GM18951 (cell line): ENCODE results near the gene TCEAL3.
A peak's percentile ranks its signal among the peaks of the same experiment; 100 is the strongest.
"Not testable (repeated sequence)": the region's sequence is repeated elsewhere in the genome, so short reads cannot be mapped to it uniquely, and the experiment has no call there.

Source experiments
- POLR2A ChIP-seq: IDR thresholded peaks from 4 replicates; pipeline ENCODE4 v1.6.1; 2011; ENCODE audit warnings: mild to moderate bottlenecking; ENCODE audit not compliant: insufficient read length, insufficient read depth; ENCODE audit errors: extremely low read depth
- in situ Hi-C: fragments of 300-500 bp; cut with MboI; formaldehyde crosslinking; loops from one replicate; pipeline ENCODE4 v1.12.0; 2022; ENCODE audit warnings: low sequenced_read_pairs, mixed read lengths, inconsistent platforms; ENCODE audit not compliant: unreplicated experiment

TCEAL3 gene, protein sequence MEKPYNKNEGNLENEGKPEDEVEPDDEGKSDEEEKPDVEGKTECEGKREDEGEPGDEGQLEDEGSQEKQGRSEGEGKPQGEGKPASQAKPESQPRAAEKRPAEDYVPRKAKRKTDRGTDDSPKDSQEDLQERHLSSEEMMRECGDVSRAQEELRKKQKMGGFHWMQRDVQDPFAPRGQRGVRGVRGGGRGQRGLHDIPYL

DNA sequence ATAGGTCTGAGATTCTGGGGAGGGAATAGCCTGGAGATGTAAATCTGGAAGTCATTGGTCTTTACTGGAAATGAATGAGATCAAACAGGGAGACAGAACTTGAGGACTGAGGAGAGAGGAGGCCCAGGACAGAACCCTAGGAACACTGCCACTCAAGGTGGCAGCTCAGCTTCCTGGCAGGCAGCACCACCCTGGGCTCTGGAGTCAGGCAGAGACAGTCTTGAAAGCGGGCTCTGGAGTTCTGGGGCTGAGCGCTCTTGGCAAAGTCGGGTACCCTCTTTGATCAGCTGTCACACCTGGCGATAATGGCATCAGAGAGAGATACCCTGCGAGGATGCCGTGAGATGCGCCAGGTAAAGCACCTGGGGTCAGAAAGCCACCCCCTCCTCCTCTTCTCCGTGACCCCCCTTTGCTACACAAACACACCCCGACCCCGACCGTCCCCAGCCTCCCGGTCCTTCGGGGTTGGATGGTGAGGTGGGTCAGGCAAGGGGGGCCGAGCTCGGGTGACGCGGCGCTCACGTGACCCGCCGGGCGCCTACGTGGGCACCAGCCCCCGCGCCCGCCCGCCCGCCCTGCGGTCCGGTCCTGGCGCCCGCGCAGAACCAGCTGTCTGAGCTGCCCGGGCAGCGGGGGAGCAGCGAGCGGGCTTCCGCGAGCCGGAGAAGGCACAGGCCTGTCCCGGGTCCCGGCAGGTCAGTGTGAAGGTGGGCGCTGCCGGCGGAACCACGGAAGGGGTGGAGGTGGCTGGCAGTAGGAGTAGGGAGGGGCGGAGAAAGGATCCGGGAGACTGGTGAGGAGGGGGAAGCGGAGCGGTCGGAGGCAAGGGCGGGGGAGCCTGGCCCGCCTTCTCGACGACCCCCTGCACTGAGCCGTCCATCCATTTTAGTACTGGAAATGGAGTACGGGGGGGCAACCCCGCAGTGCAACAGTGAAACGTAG lies at the start of gene TCEAL3:
Gene TCEAL3, plus strand, starts transcription at position 600 of the 942 bp plus-strand sequence. CDS start 1,102 bp downstream, outside the sequence.
- in situ Hi-C loops = no loop called here
- TF ChIP-seq POLR2A = peak; percentile 52

DNA sequence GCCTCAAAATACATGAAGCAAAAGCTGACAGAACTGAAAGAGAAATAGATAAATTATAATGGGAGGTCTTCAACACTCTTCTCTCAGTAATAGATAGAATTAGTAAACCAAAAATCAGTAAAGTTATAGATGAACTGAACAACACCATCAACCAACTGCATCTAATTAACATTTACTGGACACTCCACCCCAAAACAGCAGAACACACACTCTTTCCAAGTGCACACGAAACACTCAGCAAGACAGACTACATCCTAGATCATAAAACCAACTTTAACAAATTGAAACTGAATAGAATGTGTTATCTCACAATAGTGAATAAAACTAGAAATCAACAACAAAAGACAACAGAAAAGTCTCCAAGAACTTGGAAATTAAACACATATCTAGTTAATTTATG lies 47.5 kb upstream of the TCEAL3 start:
- in situ Hi-C loops = no loop called here
- no peak for TF ChIP-seq POLR2A

DNA sequence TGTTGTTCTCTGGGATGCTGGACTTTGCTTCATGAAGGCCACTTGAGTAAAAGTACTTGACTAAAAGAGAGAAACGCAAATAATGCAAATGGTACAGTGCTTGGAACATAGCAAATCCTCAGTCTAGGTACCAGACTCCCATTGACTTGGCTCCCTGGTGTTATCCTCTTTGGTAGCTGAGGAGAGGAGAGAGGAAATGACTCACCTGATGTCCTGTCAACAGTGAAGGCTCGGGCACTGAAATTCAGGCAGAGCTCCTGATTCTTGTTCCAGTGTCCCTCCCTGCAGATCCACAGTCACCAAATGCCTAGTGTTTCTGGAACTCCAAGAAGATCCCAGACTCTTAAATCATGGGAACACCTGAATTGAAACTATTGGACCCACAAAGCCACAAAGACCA lies 45.0 kb upstream of the TCEAL3 start:
- in situ Hi-C loops = no loop called here
- TF ChIP-seq POLR2A = no peak

DNA sequence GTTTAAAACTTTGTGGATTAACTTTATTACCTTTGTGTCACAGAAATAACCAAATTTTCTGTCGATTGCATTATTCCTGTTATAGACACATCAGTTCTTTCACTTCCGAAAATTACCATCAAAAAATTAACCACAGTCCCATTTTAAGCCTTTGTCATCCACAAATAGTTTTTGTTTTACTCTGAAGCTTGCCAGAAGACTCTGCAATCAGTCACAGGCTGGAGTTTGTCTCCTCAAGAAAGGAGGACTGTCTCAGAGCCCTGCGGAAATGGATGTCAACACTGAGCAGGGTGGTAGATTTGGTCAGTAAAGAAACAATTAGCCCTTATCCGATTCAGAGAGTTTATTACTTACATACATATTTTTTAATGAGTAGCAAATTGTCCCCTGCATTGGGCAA lies 42.6 kb upstream of the TCEAL3 start:
- no peak for TF ChIP-seq POLR2A
- in situ Hi-C loops = no loop called here

DNA sequence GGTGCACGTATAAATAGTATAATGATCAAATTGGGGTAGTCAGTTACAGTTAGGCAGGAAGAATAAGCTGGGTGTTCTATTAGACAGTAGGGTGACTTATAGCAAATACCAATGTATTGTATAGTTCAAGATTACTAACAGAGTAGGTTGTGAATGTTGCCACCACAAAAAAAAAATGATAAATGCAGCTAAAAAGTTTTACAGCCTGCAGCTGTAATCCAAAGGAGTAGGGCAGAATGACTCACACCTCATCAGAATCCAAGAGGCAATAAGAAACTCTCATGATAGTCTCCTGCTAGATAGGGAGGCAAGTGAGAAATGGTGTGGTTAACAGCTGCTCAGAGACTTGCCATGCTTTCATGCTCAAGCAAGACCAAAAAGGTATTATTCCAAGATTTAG lies 42.0 kb upstream of the TCEAL3 start:
- in situ Hi-C loops = no loop called here

DNA sequence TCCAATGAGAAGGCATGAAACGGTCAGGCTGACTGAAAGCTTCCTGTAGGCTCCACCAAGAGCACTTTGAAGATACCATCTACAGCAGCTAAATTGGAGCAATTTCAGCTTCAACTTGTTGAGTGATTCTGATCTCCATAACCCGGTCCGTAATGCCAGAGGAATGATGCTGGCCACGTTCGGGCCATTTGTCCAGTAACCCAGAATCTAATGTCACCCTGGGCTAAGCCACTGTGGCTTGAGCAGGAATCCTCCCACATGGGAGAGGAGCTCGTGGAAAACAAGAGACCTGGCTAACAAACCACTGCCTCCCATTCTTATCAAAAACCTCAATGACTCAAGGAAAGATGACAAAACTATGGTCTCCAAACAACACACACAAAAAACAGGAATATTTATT lies 36.6 kb upstream of the TCEAL3 start:
- in situ Hi-C loops = no loop called here
- TF ChIP-seq POLR2A = no peak

More for the DNA sequence above, 42.0 kb upstream of the TCEAL3 start:
- no peak for TF ChIP-seq POLR2A

DNA sequence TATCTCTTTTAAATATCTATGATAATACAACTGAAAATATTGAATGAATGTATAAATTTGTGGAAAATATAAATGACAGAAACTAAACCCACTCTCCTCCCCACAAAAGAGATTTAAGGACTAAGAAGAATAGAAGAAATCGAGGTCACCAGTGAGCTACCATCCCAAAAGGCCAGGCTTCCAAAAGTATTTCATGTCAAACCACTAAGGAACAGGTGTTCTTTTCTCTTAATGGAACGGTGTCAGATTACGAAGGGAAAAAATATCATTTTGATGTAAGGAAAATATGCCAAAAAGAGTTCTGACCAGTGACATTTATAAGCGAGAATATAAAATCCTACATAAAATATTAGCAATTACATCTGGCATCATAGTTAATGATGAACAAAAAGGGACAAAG lies 36.0 kb upstream of the TCEAL3 start:
- in situ Hi-C loops = no loop called here
- TF ChIP-seq POLR2A = no peak

DNA sequence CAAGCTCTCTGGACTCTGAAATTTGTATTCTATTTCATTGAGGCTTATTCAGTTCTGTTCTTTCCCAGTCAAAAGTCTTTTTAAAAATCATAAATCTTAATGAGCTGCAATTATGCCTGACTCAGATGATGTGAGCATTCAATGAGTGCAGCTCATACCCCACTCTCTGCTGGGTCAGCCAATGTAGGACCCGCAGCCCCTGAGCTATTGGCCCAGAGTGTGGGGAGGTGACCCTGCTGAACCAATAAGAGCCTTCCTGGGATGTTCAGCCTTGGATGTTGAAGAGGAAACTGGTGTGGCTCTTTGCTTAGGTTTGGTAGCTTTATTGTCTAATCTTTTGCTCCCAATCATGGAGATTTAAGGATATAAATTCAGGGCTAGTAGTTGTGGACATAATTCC lies 34.6 kb upstream of the TCEAL3 start:
- no peak for TF ChIP-seq POLR2A
- in situ Hi-C loops = no loop called here

DNA sequence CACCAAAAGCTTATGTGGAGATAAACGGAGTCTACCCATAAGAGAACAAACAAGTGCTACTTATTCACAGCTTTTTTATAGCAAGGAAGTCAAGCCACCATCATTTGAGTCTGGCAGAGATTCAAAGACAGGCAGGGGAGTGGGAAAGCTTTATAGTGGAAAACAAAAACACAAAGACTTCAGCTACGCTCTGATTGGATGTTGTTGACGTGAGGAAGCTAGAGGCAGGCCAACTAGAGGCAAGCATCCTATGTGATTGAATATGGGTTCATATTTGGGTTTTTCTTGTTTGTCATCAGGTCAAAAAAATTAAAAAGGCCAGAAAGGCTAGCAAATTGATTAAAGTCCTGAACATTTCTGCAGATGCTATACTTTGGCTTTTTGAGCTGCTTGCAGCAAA lies 23.2 kb upstream of the TCEAL3 start:
- in situ Hi-C loops = no loop called here
- no peak for TF ChIP-seq POLR2A

DNA sequence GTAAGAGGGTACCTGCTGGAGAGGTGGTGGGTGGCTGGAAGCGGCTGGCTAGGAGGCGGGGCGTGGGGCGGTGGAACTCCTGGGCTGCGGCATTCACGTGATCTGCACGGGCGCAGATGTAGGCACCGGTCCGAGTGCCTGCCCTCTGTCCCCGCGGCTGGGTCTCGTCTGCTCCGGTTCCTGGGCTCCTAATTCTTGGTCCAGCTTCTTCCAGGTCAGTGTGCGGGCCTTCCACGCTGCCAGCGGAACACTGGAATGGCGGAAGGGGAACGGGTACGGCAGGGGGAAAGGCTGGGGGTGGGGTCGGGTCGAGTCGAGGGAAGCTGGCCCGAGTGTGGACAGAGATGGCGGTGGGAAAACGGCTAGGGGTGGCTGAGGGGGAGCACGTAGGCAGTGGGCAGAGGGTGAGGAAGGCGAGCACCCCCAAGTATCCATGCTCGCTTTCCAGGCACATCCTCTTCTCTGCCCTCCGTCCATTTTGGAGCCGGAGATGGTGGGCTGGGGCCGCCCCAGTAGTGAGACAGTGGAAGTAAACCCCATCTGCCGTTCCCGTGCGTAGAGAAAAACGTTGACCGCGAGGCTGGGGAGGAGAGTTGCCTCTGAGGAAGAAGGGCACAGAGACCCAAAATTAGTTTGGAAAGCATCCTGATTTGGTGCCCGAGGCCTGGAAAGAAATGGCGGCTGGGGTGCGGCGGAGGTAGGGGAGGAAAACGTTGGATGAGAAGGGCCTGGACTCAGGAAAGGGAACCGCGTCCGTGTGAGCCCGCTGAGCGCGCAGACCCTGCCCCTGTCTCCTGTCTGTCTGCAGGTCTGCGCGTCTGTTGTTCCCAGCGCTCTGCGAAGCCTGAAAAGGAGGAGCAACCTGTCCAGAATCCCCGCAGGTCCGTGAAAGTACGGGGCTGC lies 22.1 kb upstream of the TCEAL3 start, which contains the start of gene TCEAL4:
Gene TCEAL4, plus strand, starts transcription at position 105 of the 903 bp plus-strand sequence. CDS start 1,161 bp downstream, outside the sequence.
- TF ChIP-seq POLR2A = peak; percentile 52
- in situ Hi-C loops = no loop called here

DNA sequence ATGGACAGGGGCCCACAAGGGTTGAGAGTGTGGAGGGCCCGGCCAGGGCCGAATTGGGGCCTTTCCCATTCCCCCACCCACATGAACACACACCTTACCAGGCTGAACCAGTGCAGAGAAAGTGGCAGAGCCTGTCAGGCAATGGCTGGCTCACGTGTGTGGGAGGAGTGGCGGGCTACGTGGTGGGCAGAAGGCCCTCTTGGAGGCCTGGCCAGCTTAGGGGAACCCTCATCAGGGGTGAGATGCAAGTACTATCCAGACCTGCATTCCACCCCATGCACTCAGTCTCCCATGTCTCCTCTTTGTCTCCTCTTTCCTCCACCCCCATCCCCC lies 21.5 kb upstream of the TCEAL3 start:
- TF ChIP-seq POLR2A = no peak
- in situ Hi-C loops = no loop called here

DNA sequence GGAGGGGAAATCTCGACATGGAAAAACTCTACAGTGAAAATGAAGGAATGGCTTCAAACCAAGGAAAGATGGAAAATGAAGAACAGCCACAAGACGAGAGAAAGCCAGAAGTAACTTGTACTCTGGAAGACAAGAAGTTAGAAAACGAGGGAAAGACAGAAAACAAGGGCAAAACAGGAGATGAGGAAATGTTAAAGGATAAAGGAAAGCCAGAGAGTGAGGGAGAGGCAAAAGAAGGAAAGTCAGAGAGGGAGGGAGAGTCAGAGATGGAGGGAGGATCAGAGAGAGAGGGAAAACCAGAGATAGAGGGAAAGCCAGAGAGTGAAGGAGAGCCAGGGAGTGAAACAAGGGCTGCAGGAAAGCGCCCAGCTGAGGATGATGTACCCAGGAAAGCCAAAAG lies 21.1 kb upstream of the TCEAL3 start:
- no peak for TF ChIP-seq POLR2A
- in situ Hi-C loops = no loop called here

DNA sequence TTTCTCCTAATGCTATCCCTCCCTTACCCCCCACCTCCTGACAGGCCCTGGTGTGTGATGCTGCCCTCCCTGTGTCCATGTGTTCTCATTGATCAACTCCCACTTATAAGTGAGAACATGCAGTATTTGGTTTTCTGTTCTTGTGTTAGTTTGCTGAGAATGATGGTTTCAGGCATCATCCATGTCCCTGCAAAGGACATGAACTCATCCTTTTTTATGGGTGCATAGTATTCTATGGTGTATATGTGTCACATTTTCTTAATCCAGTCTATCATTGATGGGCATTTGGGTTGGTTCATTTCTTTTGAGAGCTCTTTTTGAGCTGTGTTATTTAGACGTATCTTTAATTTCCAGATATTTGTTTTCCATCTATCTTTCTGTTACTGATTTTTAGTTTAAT lies 15.5 kb upstream of the TCEAL3 start:
- in situ Hi-C loops = not testable (repeated sequence)

DNA sequence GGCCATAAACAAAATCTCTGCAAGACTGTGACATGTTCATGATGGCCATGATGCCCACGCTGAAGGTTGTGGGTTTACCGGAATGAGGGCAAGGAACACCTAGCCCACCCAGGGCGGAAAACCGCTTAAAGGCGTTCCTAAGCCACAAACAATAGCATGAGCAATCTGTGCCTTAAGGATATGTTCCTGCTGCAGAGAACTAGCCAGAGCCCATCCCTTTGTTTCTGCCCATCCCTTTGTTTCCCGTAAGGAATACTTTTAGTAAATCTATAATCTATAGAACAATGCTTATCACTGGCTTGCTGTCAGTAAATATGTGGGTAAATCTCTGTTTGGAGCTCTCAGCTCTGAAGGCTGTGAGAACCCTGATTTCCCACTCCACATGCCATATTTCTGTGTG lies 12.6 kb upstream of the TCEAL3 start:
- in situ Hi-C loops = not testable (repeated sequence)
